ENCODE results near the gene DSTN.

Gene DSTN

GRCh38 chr20:17636523-17637412, 66.9 kb downstream of the DSTN start:
- no peak for DNase-seq (ENCODE audit: low spot score)
- H3K27ac ChIP-seq = peak overlapping the region in 1 of 2 donors; percentile 81
- no peak overlapping the region for H3K4me3 ChIP-seq
- TF ChIP-seq CTCF (IDR thresholded peaks at IDR 0.05) = no peak

GRCh38 chr20:17637413-17637780, 67.5 kb downstream of the DSTN start:
- DNase-seq (ENCODE audit: low spot score) = no peak
- Histone ChIP-seq H3K4me3 (no peak overlapping the region), H3K27ac (peak overlapping the region in 1 of 2 donors; percentile 81)
- no peak for TF ChIP-seq CTCF (IDR thresholded peaks at IDR 0.05)

DNA sequence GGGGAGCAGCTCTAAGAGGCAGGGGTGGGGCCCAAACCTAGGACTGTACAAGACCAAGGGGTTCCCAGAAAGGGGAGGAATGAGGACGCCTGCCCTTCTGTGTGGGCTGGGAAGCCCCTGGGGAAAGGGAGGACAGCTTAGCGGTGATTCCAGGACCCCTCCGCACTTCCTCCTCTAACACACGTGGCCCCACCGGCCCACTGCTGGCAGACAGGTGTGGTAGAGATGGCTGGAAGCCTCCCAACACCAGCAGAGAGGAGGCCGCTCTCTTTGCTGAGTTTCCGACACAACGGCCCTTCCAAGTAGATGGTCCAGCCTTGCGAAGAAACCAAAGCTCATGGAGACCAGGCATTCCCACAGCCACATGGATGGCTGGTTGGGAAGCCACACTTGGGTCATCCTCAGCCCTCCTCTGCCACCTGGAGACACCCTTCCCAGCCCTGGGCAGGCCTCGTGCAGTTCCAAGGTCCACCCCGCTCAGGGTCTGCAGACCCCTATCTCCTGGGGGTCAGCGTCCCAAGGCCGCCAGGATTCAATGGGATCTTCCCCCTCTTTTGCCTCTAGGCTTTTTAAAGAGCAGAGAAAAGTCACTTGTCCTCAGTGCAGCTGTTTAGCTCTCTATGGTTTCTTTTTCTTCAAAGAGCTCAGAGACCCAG, 68.2 kb downstream of the DSTN start:
- TF ChIP-seq CTCF (IDR thresholded peaks at IDR 0.05) = no peak
- DNase-seq (ENCODE audit: low spot score) = no peak
- peak overlapping the region in 1 of 2 donors; percentile 81 for H3K27ac ChIP-seq
- no peak overlapping the region for H3K4me3 ChIP-seq

DNA sequence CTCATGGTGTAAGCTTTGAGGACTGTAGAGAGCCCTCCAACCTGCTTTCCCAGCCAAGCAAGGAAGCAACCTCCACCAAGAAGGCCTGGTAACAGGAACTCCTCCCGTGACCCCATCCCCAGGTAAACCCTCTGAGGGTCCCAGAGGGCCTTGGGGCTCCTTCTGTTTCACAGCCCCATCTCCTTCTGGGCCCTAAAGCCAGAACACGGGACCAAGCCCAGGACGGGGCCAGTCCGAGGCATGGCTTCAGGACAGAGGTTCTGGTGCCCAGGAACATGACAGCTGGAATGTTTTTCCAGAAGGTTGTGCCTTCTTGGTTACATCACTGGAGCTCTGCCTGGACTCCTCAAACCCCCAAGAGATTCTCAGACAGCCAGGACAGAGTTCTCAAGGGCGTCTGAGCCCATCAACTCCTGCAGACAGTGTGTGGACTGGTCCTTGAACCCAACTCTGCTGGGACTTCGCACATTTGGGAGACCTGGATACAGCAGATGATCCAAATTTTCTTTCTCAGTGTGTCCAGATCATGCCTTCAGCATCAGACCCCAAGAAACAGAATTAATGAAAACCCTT, 69.0 kb downstream of the DSTN start:
- TF ChIP-seq CTCF (IDR thresholded peaks at IDR 0.05) = no peak
- H3K4me3 ChIP-seq = no peak overlapping the region
- no peak overlapping the region for H3K27ac ChIP-seq
- DNase-seq (ENCODE audit: low spot score) = no peak

DNA sequence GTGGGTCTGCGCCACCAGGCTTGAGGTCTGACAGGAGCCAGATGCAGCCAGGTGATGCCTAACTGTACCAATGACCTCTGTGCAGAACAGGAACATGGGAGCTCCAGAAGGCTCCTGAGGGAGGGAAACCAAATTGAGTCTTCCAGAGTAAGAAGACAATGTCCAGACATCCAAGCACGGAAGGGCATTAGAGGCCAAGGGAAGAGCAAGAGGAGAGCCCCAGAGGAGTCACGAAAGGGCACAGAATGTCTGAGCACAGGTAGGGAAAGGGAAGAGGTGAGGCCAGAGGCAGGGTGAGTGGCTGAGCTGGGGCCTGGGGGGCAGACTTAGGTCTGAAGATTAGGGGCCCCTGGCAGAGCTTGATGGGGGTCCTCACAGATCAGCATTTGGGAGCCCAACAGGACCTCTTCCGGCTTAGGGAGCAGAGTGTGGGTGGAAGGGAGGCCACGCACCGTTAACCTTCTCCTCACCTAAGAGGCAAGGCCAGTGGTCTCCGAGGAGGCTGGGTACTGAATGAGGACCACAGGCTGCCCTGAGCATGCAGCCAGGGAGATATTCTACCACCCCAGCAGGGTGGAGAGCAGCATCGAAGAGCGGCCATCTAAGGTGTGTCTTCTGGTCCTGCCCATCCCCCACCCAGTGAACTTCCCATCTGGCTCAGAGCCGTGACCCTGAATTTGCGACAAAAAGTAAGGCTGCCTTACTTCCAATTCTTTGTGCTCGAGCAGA, 70.4 kb downstream of the DSTN start:
- no peak overlapping the region for H3K27ac ChIP-seq
- DNase-seq (ENCODE audit: low spot score) = no peak
- no peak for TF ChIP-seq CTCF (IDR thresholded peaks at IDR 0.05)
- H3K4me3 ChIP-seq = no peak overlapping the region

DNA sequence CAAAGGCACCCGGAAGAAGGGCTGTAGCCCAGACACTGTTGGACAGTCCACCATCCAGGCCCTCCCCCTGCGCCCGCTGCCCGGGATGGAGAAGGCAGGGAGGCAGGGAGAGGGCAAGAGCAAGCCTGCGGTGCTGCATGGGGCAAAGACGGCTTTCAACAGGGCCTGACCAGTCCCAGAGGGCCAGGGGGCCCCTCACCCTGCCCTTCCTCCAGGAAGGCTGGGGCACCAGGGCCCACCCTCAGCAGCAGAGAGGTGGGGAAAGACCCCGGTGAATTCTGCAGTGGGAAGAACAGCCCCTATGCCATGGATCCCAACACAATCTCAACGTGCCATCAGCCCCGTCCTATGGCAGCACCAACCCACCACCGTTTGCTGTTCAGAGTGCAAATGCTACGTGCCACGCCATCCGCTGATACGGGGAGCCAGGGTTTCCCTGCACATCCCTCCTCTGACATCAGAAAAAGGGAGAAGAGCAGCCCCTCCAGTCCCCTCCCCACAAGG, 71.1 kb downstream of the DSTN start:
- peak overlapping the region in 1 of 2 donors; percentile 39 for H3K27ac ChIP-seq
- H3K4me3 ChIP-seq = no peak overlapping the region
- DNase-seq (ENCODE audit: low spot score) = no peak
- TF ChIP-seq CTCF (IDR thresholded peaks at IDR 0.05) = no peak
